Measurements from ENCODE around the gene MNX1.

The MNX1 gene

GRCh38 chr7:157003445-157003755, 7.1 kb downstream of the MNX1 start:
- Histone ChIP-seq H3K9me3 (ENCODE audit: control insufficient read depth in 5 of 5, low read length in 5 of 5) (no peaks in the 10 kb centered on the region), H3K4me3 (ENCODE audit: low read depth in 1 of 5, low read length in 5 of 5) (no peak overlapping the region), H3K9ac (ENCODE audit: low read length in 5 of 5) (no peak overlapping the region), H3K27me3 (ENCODE audit: control insufficient read depth in 5 of 5, insufficient read depth in 4 of 5, low read length in 5 of 5) (peaks cover 64 to 89% (median 72%) of the 10 kb centered on the region in 5 donors), H3K27ac (ENCODE audit: low read depth, low read length) (no peak overlapping the region), H3K4me1 (ENCODE audit: control insufficient read depth in 5 of 5, insufficient read depth in 5 of 5, low read length in 5 of 5) (peaks cover 0 to 40% (median 31%) of the 10 kb centered on the region in 5 donors), H3K36me3 (ENCODE audit: control insufficient read depth in 5 of 5, insufficient read depth in 5 of 5, low read length in 5 of 5) (no peaks in the 10 kb centered on the region)

DNA sequence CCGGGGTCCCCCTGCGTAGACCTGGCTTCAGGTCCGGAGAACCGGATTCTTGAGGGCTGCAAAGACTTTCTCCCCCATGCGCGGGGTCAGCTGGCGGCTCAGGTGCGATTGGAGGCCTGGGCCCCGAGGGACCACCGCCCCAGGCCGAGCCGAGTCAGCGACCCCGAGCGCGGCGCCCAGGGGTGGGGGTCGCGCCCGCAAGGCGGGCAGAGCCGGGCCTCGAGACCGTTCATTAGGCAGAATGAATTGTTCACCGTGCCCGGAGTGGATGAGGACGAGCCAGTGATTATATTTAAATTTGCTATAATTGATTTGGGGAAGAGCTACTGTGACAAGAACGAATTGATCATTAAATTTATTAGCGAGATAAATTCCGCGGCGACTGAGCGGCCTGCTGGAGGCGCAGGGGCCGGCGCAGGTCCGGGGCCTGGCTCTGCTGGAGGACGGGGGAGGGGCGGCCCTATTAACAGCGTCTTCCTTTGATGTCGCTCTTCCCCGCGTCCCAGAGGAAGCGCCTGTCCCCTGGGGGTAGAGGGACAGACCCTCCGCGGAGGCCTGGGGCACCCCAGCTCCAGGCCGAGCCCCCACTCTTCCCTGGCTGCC, 7.5 kb downstream of the MNX1 start:
- peaks cover 0 to 40% (median 31%) of the 10 kb centered on the region in 5 donors for H3K4me1 ChIP-seq (ENCODE audit: control insufficient read depth in 5 of 5, insufficient read depth in 5 of 5, low read length in 5 of 5)
- H3K9me3 ChIP-seq (ENCODE audit: control insufficient read depth in 5 of 5, low read length in 5 of 5): no peaks in the 10 kb centered on the region
- H3K36me3 ChIP-seq (ENCODE audit: control insufficient read depth in 5 of 5, insufficient read depth in 5 of 5, low read length in 5 of 5): no peaks in the 10 kb centered on the region
- H3K27ac ChIP-seq (ENCODE audit: low read depth, low read length): no peak overlapping the region
- H3K4me3 ChIP-seq (ENCODE audit: low read depth in 1 of 5, low read length in 5 of 5): no peak overlapping the region
- H3K27me3 ChIP-seq (ENCODE audit: control insufficient read depth in 5 of 5, insufficient read depth in 4 of 5, low read length in 5 of 5): peaks cover 63 to 85% (median 68%) of the 10 kb centered on the region in 5 donors
- no peak overlapping the region for H3K9ac ChIP-seq (ENCODE audit: low read length in 5 of 5)

DNA sequence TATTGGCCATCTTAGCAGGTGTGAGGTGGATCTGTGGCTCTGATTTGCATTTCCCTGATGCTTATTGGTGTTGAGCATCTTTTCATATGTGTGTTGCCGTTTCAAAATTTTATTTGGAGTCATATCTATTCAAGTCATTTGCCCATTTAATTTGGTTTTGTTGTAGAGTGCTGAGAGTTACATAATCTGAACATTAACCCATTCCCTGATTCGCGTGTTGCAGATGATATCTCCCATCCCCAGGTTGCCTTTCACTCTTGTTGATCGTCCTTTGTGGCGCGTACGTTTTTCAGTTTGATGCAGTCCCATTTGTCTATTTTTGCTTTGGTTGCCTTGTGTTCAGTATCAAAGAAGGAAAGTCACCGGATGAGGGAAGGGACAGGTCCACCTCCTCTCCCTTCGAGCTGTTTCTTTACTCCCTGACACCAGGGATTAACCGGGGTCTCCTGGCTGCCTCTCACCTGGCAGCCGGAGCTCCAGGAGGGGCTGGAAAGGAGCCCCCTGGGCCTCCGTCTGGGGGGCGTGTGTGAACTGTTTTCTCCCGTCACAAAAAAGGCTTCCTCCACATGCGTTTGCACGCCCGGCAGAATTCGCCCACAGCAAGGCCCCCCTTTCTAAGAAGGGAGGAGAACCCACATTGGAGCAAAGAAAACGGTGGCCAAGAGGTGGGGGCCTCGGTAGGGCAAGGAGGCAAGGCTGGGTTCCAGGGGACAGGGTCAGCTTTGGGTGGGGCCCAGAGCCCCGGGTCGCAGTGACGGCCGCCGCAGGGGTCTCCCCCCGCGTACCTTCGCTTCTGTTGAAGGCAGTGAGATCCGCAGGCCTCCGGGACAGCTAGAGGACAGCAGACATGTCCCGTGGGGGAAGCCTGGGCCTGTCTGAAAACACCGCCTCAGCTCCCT, 8.3 kb downstream of the MNX1 start:
- Histone ChIP-seq H3K27ac (ENCODE audit: low read depth, low read length) (no peak overlapping the region), H3K4me3 (ENCODE audit: low read depth in 1 of 5, low read length in 5 of 5) (no peak overlapping the region), H3K9ac (ENCODE audit: low read length in 5 of 5) (no peak overlapping the region), H3K4me1 (ENCODE audit: control insufficient read depth in 5 of 5, insufficient read depth in 5 of 5, low read length in 5 of 5) (peaks cover 0 to 40% (median 31%) of the 10 kb centered on the region in 5 donors), H3K27me3 (ENCODE audit: control insufficient read depth in 5 of 5, insufficient read depth in 4 of 5, low read length in 5 of 5) (peaks cover 56 to 78% (median 62%) of the 10 kb centered on the region in 5 donors), H3K36me3 (ENCODE audit: control insufficient read depth in 5 of 5, insufficient read depth in 5 of 5, low read length in 5 of 5) (no peaks in the 10 kb centered on the region), H3K9me3 (ENCODE audit: control insufficient read depth in 5 of 5, low read length in 5 of 5) (peaks cover 0 to 3% (median 0%) of the 10 kb centered on the region in 5 donors)

DNA sequence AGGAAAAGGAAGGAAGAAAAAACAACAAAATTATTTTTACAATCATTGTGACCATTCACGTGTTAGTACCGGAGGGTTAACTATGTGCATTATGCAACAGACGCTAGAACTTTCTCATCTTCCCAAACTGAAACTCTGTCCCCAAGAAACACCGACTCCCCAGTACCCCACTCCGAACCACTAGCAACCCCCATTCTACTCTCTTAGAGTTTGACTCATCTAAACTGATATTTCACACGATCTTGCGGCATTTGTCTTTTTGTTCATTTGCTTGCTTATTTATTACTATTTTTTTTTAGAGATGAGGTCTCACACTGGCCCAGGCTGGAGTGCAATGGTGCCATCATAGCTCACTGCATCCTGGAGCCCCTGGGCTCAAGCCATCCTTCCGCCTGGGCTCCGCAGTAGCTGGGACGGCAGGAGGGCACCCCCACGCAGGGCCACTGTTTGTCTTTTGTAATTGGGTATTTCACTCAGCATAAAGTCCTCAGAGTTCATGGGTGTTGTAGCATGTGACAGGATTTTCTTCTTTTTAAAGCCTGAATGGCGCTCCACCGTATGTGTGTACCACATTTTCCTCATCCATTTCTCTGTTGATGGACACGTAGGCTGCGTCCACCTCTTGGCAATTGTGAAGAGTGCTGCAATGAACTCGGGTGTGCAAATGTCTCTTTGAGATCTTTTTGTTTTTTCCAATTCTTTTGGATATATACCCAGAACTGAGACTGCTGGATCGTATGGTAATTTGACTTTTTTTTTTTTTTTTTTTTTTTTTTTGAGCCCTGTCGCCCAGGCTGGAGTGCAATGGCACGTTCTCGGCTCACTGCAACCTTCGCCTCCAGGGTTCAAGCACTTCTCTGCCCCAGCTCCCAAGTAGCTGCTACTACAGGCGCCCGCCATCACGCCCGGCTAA, 9.5 kb downstream of the MNX1 start:
- Histone ChIP-seq H3K27me3 (ENCODE audit: control insufficient read depth in 5 of 5, insufficient read depth in 4 of 5, low read length in 5 of 5) (peaks cover 44 to 66% (median 58%) of the 10 kb centered on the region in 5 donors), H3K4me1 (ENCODE audit: control insufficient read depth in 5 of 5, insufficient read depth in 5 of 5, low read length in 5 of 5) (peaks cover 0 to 39% (median 31%) of the 10 kb centered on the region in 5 donors), H3K9ac (ENCODE audit: low read length in 5 of 5) (no peak overlapping the region), H3K27ac (ENCODE audit: low read depth, low read length) (no peak overlapping the region), H3K36me3 (ENCODE audit: control insufficient read depth in 5 of 5, insufficient read depth in 5 of 5, low read length in 5 of 5) (no peaks in the 10 kb centered on the region), H3K9me3 (ENCODE audit: control insufficient read depth in 5 of 5, low read length in 5 of 5) (peaks cover 0 to 7% (median 0%) of the 10 kb centered on the region in 5 donors), H3K4me3 (ENCODE audit: low read depth in 1 of 5, low read length in 5 of 5) (peak overlapping the region in 1 of 5 donors; percentile 24)

GRCh38 chr7:156999958-157000726, 10.3 kb downstream of the MNX1 start:
- peaks cover 0 to 37% (median 25%) of the 10 kb centered on the region in 5 donors for H3K4me1 ChIP-seq (ENCODE audit: control insufficient read depth in 5 of 5, insufficient read depth in 5 of 5, low read length in 5 of 5)
- H3K9me3 ChIP-seq (ENCODE audit: control insufficient read depth in 5 of 5, low read length in 5 of 5): peaks cover 0 to 7% (median 0%) of the 10 kb centered on the region in 5 donors
- H3K27me3 ChIP-seq (ENCODE audit: control insufficient read depth in 5 of 5, insufficient read depth in 4 of 5, low read length in 5 of 5): peaks cover 40 to 60% (median 55%) of the 10 kb centered on the region in 5 donors
- H3K4me3 ChIP-seq (ENCODE audit: low read depth in 1 of 5, low read length in 5 of 5): peak overlapping the region in 4 of 5 donors; percentile 45 to 57 (median 48)
- no peaks in the 10 kb centered on the region for H3K36me3 ChIP-seq (ENCODE audit: control insufficient read depth in 5 of 5, insufficient read depth in 5 of 5, low read length in 5 of 5)
- no peak overlapping the region for H3K9ac ChIP-seq (ENCODE audit: low read length in 5 of 5)
- H3K27ac ChIP-seq (ENCODE audit: low read depth, low read length): no peak overlapping the region

- Histone ChIP-seq H3K36me3 (ENCODE audit: control insufficient read depth in 5 of 5, insufficient read depth in 5 of 5, low read length in 5 of 5) (no peaks in the 10 kb centered on the region), H3K4me3 (ENCODE audit: low read depth in 1 of 5, low read length in 5 of 5) (peak overlapping the region in 2 of 5 donors; percentile 31 to 57), H3K9ac (ENCODE audit: low read length in 5 of 5) (peak overlapping the region in 1 of 5 donors; percentile 17), H3K27me3 (ENCODE audit: control insufficient read depth in 5 of 5, insufficient read depth in 4 of 5, low read length in 5 of 5) (peaks cover 32 to 52% (median 49%) of the 10 kb centered on the region in 5 donors), H3K4me1 (ENCODE audit: control insufficient read depth in 5 of 5, insufficient read depth in 5 of 5, low read length in 5 of 5) (peaks cover 0 to 32% (median 23%) of the 10 kb centered on the region in 5 donors), H3K9me3 (ENCODE audit: control insufficient read depth in 5 of 5, low read length in 5 of 5) (peaks cover 0 to 7% (median 0%) of the 10 kb centered on the region in 5 donors), H3K27ac (ENCODE audit: low read depth, low read length) (no peak overlapping the region)
These were observed 11.2 kb downstream of the MNX1 start for GRCh38 chr7:156998988-156999957.

DNA sequence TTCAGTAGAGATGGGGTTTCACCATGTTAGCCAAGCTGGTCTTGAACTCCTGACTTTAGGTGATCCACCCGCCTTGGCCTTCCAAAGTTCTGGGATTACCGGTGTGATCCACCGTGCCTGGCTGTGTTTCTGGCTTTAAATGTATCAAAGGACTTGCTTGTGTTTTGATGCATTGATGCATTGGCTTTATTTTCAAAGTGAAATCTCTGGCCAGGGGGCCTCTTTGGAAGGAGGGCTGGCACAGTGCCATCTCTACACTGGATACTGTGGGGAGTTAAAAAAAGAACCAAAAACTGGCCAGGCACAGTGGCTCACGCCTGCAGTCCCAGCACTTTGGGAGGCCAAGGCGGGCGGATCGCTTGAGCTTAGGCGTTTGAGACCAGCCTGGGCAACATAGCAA, 16.0 kb downstream of the MNX1 start:
- Histone ChIP-seq H3K9me3 (ENCODE audit: control insufficient read depth in 5 of 5, low read length in 5 of 5) (peaks cover 0 to 7% (median 0%) of the 10 kb centered on the region in 5 donors), H3K36me3 (ENCODE audit: control insufficient read depth in 5 of 5, insufficient read depth in 5 of 5, low read length in 5 of 5) (no peaks in the 10 kb centered on the region), H3K27me3 (ENCODE audit: control insufficient read depth in 5 of 5, insufficient read depth in 4 of 5, low read length in 5 of 5) (peaks cover 7 to 31% (median 22%) of the 10 kb centered on the region in 5 donors)

GRCh38 chr7:156993925-156994235, 16.6 kb downstream of the MNX1 start:
- no peaks in the 10 kb centered on the region for H3K36me3 ChIP-seq (ENCODE audit: control insufficient read depth in 5 of 5, insufficient read depth in 5 of 5, low read length in 5 of 5)
- H3K27me3 ChIP-seq (ENCODE audit: control insufficient read depth in 5 of 5, insufficient read depth in 4 of 5, low read length in 5 of 5): peaks cover 8 to 26% (median 18%) of the 10 kb centered on the region in 5 donors
- H3K9ac ChIP-seq (ENCODE audit: low read length in 5 of 5): no peak overlapping the region

More for the DNA sequence above, 16.0 kb downstream of the MNX1 start:
- H3K4me1 ChIP-seq (ENCODE audit: control insufficient read depth in 5 of 5, insufficient read depth in 5 of 5, low read length in 5 of 5): peaks cover 0 to 5% (median 3%) of the 10 kb centered on the region in 5 donors
- no peak overlapping the region for H3K4me3 ChIP-seq (ENCODE audit: low read depth in 1 of 5, low read length in 5 of 5)
- H3K27ac ChIP-seq (ENCODE audit: low read depth, low read length): no peak overlapping the region
- H3K9ac ChIP-seq (ENCODE audit: low read length in 5 of 5): no peak overlapping the region

More at GRCh38 chr7:156993925-156994235, 16.6 kb downstream of the MNX1 start:
- peaks cover 0 to 7% (median 0%) of the 10 kb centered on the region in 5 donors for H3K9me3 ChIP-seq (ENCODE audit: control insufficient read depth in 5 of 5, low read length in 5 of 5)
- no peaks in the 10 kb centered on the region for H3K4me1 ChIP-seq (ENCODE audit: control insufficient read depth in 5 of 5, insufficient read depth in 5 of 5, low read length in 5 of 5)
- no peak overlapping the region for H3K27ac ChIP-seq (ENCODE audit: low read depth, low read length)
- H3K4me3 ChIP-seq (ENCODE audit: low read depth in 1 of 5, low read length in 5 of 5): no peak overlapping the region
